GM10248 (cell line): ENCODE measurements around the gene EIF5A.

Source experiments
- CTCF ChIA-PET: fragments of 300-600 bp; sonication (Branson Sonifier 250); formaldehyde crosslinking; extraction: SDS; loops from one replicate; lab custom pipeline; 2021; ENCODE audit warnings: antibody characterized with exemption; lab: Yijun Ruan, JAX
- POLR2A ChIA-PET: fragments of 350-650 bp; sonication (Branson Sonifier 250); formaldehyde crosslinking; extraction: SDS; loops from one replicate; lab custom pipeline; 2020; ENCODE audit warnings: antibody characterized with exemption; lab: Yijun Ruan, JAX
- DNase-seq: peaks from one replicate; pipeline ENCODE4 v3.0.0; 2012; ENCODE audit errors: extremely low spot score
- TF ChIP-seq, protein P1 (sequence below): IDR thresholded peaks from 2 replicates; pipeline ENCODE4 v1.5.1; 2012; ENCODE audit warnings: mild to moderate bottlenecking, low read depth; ENCODE audit errors: extremely low read depth, missing control alignments, control extremely low read depth

The EIF5A gene

DNA sequence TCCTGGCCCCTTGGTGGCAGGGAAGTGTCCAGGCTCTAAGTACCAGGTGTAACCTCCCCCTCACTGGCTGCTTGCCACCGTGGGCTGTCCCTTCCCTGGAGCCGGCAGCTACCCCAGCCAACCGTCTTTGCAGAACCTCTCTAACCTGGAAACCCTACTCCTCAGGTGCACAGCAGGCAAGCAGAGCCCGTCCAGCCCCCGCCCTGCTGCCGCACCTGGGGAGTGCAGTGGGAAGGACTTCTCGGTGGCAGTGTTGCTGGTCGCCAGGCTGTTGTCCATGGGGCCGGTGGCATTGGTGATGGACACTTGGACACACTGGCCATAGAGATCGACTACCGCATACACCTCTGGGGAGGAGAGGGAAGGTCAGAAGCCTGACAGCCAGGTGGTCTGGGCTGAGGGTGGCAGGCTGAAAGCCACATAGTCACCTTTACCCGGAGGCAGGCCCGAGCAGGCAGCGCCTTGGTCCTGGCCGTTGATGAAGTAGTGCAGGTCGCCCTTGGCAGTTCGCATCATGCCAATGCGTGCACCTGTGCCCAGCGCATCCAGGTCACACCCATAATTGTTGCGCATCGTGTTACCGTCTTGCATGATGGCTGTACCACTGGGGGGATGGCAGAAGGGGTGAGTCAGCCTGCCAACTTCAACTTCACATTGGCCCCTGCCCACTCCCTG, 15.2 kb downstream of the EIF5A start:
- no peak for DNase-seq
- TF ChIP-seq, protein P1, sequence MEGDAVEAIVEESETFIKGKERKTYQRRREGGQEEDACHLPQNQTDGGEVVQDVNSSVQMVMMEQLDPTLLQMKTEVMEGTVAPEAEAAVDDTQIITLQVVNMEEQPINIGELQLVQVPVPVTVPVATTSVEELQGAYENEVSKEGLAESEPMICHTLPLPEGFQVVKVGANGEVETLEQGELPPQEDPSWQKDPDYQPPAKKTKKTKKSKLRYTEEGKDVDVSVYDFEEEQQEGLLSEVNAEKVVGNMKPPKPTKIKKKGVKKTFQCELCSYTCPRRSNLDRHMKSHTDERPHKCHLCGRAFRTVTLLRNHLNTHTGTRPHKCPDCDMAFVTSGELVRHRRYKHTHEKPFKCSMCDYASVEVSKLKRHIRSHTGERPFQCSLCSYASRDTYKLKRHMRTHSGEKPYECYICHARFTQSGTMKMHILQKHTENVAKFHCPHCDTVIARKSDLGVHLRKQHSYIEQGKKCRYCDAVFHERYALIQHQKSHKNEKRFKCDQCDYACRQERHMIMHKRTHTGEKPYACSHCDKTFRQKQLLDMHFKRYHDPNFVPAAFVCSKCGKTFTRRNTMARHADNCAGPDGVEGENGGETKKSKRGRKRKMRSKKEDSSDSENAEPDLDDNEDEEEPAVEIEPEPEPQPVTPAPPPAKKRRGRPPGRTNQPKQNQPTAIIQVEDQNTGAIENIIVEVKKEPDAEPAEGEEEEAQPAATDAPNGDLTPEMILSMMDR, result no peak
- CTCF ChIA-PET, result interaction anchor here (0.8 to 3.6 kb wide), 3 partner anchors 8 to 22 kb away, joined by 3 to 32 read pairs (median 15); partner anchors contain the start of gene GPS2
- POLR2A ChIA-PET, result no interaction called here

DNA sequence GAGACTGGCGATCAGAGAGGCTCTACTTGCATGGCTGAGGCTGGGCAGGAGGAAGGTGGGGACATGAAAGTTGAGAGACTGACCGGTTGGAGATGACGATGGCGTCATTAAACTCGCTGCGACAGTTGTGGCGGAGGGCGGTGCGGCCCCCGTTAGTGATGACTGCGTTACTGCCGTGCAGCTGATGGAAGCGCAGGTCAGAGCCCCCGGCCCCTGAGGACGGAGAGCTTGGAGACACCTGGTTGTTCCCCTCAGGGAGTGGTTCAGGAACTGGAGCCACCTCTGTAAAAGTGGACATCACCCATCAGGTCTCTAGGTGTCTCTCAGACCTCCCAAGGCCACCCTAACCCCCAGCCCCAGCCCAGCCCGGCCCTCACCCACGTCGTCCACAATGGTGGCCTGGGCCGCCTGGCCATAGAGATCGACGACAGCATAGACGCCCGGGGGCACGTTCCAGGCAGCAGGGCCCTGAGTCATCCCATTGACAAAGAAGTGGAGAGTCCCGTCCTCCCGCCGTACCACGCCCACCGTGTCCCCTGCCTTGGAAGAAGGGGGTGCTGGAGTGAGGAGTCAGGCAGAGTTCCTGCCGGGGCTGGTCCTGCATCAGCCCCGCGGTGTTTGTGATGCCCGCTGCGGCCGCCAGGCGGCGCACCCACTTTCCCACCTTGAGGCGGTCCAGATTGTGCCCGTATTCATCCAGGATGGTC, 16.5 kb downstream of the EIF5A start:
- ChIA-PET POLR2A (no interaction called here), CTCF (interaction anchor here (0.7 to 3.6 kb wide), 9 partner anchors 9 to 237 kb away, joined by 3 to 32 read pairs (median 8); partner anchors contain the start of genes ACAP1, GPS2 and TMEM95)
- peak; percentile 78 for DNase-seq
- TF ChIP-seq, protein P1, result peak; percentile 80

DNA sequence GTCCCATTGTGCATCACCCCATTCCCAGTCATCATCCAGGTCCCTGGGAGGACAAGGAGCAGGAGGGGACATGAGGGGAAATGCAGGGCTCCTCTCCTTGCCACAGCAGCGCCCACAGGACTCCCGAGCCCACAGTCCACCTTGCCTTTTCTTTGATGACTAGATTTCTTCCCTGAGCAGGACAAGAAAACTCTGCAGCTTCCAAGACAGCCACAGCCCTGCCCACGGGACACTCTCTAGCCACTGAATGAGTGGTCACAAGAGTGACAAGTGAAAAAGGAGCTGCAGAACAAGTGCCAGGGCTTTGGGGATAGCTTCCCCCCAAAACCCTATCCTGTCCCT, 17.0 kb downstream of the EIF5A start:
- no peak for DNase-seq
- TF ChIP-seq, protein P1, result no peak
- POLR2A ChIA-PET, result no interaction called here
- CTCF ChIA-PET, result interaction anchor here (0.6 to 3.6 kb wide), 13 partner anchors 10 to 236 kb away, joined by 3 to 32 read pairs (median 5); partner anchors contain the start of genes ACAP1, GABARAP, GPS2 and TMEM95

DNA sequence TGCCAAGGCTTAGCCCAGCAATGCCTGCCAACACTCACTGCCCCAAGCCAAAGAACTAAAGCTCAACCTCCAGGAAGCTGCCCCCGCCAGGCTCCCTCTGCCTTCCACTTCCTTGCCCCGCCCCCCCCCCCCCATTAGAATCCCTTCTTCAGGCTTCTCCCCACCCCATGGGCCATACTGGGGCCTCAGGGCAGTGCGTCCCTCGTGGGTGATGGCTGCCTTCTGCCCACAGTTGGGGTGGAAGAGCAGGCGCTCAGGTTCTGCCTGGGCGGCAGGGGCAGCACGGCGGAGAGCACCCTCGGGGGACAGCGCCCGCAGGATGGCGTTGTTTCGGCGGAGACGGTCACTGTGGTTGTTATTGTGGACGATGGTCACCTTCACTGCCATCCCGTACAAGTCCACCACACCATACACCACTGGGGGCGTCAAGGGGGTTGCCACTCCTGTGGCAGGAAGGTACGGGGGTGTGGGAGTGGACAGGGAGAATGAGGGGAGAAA, 17.7 kb downstream of the EIF5A start:
- ChIA-PET POLR2A (no interaction called here), CTCF (interaction anchor here (0.6 to 3.6 kb wide), 13 partner anchors 10 to 236 kb away, joined by 3 to 32 read pairs (median 5); partner anchors contain the start of genes ACAP1, GABARAP, GPS2 and TMEM95)
- TF ChIP-seq, protein P1, result no peak
- DNase-seq, result no peak

DNA sequence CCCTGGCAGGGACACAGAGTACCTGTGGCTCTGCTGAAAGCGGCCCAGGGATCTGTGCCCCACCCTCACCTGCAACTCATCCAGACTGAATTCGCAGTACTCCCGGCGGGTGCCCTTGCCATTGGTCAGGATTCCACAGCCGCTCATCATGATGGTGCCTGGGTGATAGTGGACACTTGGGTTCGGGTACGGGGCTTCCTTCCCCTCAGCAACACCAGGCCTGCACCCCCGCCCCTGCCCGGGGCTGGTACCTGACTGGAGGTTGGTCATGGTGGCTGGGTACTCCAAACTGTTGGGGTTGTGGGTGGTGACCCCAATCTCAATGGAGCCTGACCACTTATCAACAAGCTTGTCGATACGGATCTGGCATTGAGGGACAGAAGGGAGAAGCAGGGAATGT, 18.8 kb downstream of the EIF5A start:
- POLR2A ChIA-PET, result no interaction called here
- TF ChIP-seq, protein P1, result no peak
- DNase-seq, result no peak
- CTCF ChIA-PET, result interaction anchor here (1.0 to 3.6 kb wide), 9 partner anchors 10 to 234 kb away, joined by 3 to 32 read pairs (median 4); partner anchors contain the start of genes ACAP1 and GPS2

DNA sequence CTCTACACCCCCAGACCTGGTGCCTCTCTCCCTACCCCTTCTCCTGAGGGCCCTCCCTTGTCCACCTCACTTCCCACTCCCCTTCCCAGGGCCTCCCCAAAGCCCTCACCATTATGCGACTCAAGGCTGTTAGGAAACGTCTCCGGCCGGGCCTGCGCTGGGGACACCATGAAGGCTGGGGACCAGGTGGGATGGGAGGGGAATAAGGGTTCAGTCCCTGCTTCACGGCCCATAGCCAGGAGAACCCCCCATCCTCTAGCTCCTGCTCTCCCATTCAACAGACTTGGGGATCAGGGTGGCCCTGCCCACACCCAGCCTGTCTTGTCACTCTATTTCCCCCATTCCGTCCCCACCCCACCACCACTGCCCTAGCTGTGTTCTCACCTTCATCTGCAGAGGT, 19.6 kb downstream of the EIF5A start:
- no peak for DNase-seq
- CTCF ChIA-PET, result interaction anchor here (1.0 to 2.4 kb wide), 8 partner anchors 9 to 233 kb away, joined by 3 to 16 read pairs (median 4); partner anchors contain the start of gene ACAP1
- POLR2A ChIA-PET, result no interaction called here
- TF ChIP-seq, protein P1, result no peak
